Measurements from ENCODE around the gene PWWP3B. TPM values are rescaled to one million over a fixed set of nuclear protein-coding genes. Genes with fewer than 3 reads are reported as not detected.

The PWWP3B gene
- total RNA-seq, 2 donors from 2014 or later = 0.21 TPM; not detected in 1

- TF ChIP-seq CTCF (IDR thresholded peaks at IDR 0.05) = no peak
- ATAC-seq (ENCODE audit: insufficient number of reproducible peaks, low FRiP score, low read depth) (no peak), DNase-seq (ENCODE audit: low spot score) (no peak)
- H3K27ac ChIP-seq = no peak overlapping the region
- no peaks in the 10 kb centered on the region for H3K27me3 ChIP-seq (replicated peaks; ENCODE audit: insufficient read depth)
- H3K9me3 ChIP-seq = no peaks in the 10 kb centered on the region
- no peaks in the 10 kb centered on the region for H3K4me1 ChIP-seq (ENCODE audit: control insufficient read depth in 1 of 2, low read depth in 2 of 2)
- no peak overlapping the region for H3K4me3 ChIP-seq
- H3K36me3 ChIP-seq = no peaks in the 10 kb centered on the region
Observed at GRCh38 chrX:106201502-106202178, 33.5 kb downstream of the PWWP3B start.

DNA sequence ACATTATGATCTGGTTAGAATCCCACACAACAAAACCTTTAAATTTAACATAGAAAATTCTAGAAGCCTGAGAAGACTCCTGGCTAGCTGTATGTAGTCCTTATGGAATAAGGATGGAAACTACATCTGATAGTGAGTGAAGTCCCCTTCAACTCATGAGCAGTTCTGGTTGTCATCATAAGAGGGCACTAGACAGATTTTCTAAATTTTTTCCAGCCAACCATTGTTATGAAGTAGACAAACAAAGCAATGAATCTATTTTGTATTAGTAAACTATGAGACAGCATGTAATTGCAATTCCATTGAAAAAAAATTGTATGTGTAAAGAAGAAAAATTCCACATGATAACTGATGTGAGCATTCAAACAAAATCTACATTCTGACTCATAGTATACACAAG, 35.2 kb downstream of the PWWP3B start:
- H3K9me3 ChIP-seq = no peaks in the 10 kb centered on the region
- no peaks in the 10 kb centered on the region for H3K36me3 ChIP-seq
- no peak for ATAC-seq (ENCODE audit: insufficient number of reproducible peaks, low FRiP score, low read depth)
- no peak for DNase-seq (ENCODE audit: low spot score)
- TF ChIP-seq CTCF (IDR thresholded peaks at IDR 0.05) = no peak
- no peak overlapping the region for H3K27ac ChIP-seq
- no peaks in the 10 kb centered on the region for H3K27me3 ChIP-seq (replicated peaks; ENCODE audit: insufficient read depth)
- H3K4me3 ChIP-seq = no peak overlapping the region
- H3K4me1 ChIP-seq (ENCODE audit: control insufficient read depth in 1 of 2, low read depth in 2 of 2) = no peaks in the 10 kb centered on the region

DNA sequence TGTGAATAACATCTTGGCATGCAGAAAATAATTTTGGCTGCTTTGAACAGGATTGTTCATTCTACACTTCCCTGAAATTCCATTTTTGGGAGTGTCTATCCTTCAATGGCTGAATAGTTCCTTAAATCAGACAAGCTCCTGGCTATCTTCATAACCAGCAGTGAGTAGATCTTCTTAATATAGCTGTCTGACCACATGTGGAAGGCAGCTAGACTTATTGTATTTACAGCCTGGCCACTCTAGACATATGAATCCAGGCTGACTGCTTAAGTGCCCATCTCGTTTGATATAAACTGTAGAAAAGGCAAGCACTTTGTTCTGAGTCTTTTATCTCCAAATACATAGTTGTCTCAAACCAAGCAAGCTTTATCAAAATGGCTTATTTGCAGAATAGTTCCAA, 40.0 kb downstream of the PWWP3B start:
- Histone ChIP-seq H3K27me3 (replicated peaks; ENCODE audit: insufficient read depth) (no peaks in the 10 kb centered on the region), H3K4me3 (no peak overlapping the region), H3K4me1 (ENCODE audit: control insufficient read depth in 1 of 2, low read depth in 2 of 2) (no peaks in the 10 kb centered on the region), H3K27ac (no peak overlapping the region), H3K9me3 (no peaks in the 10 kb centered on the region), H3K36me3 (no peaks in the 10 kb centered on the region)
- DNase-seq (ENCODE audit: low spot score) (no peak), ATAC-seq (ENCODE audit: insufficient number of reproducible peaks, low FRiP score, low read depth) (no peak)
- TF ChIP-seq CTCF (IDR thresholded peaks at IDR 0.05) = no peak

Other genes with a start within 250 kb of the PWWP3B start
- gene SERPINA7, start 129.6 kb upstream of the PWWP3B start, total RNA-seq = not detected